SK-N-MC (cell line): ENCODE results near the gene ACP3.
"Not testable (repeated sequence)": the region's sequence is repeated elsewhere in the genome, so short reads cannot be mapped to it uniquely, and the experiment has no call there.

Source experiments
- EZH2 ChIP-seq: fragments of 200-600 bp; sonication (generic); IDR thresholded peaks from one replicate; pipeline ENCODE4 v1.6.1; 2017; ENCODE audit warnings: antibody characterized with exemption
- FOXP2 ChIP-seq: optimal IDR thresholded peaks from 2 replicates; pipeline ENCODE3; 2011; ENCODE audit warnings: mild to moderate bottlenecking, moderate library complexity; ENCODE audit not compliant: insufficient read depth; ENCODE audit errors: extremely low read length, control extremely low read depth
- POLR2AphosphoS5 ChIP-seq: IDR thresholded peaks from 2 replicates; pipeline ENCODE4 v1.6.1; 2012; ENCODE audit warnings: mild to moderate bottlenecking, low read depth, low read length, borderline replicate concordance

DNA sequence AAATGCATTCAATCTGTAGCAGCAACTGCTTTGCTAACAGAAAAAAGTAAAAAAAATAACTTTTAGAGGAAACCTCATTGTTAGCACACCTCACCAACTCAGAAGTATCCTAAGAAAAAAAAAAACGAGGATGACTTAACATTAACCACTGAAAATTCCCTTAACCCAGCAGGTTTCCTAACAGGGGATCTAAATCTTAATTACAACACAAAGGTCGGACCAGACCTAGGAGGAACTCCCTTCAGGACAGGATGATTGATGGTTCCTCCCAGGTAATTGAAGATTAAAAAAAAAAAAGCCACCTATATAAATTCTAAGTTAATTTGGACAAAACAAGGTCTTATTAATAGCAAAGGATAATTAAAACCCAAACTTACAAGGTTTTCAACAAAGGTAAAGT is 12.9 kb upstream of the ACP3 start:
- not testable (repeated sequence) for TF ChIP-seq EZH2, POLR2AphosphoS5, FOXP2
